Stimulated activated CD8-positive, alpha-beta memory T cell treated with anti-CD3 and anti-CD28 coated beads, Interleukin-12 subunit alpha, Interleukin-12 subunit beta, amount 100 ng/mL, for 1 hour (primary cell): ENCODE results near the gene TMC5.

Source experiments
- DNase-seq: peaks from one replicate; pipeline ENCODE4 v3.0.0-alpha.2; 2020; ENCODE audit warnings: low read depth

TMC5 gene

DNA sequence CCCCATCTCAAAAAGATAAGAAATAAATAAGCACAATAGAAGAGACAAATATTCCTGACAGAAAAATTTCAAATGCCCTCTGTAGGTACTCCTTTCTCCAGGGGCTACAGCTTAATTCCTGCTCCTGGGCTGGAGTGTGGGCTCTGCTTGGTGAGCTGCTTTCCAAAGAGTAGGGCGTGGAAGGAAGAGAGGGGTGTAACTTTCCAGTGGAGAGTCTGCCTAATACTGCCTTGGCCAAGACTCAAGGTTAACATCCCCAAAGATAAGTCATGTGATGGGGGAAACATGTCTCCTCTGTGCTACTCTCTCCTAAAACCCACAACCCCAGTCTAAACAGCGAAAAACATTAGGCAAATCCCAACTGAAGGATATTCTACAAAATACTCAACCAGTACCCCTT, 42.7 kb downstream of the TMC5 start:
- no peak for DNase-seq

DNA sequence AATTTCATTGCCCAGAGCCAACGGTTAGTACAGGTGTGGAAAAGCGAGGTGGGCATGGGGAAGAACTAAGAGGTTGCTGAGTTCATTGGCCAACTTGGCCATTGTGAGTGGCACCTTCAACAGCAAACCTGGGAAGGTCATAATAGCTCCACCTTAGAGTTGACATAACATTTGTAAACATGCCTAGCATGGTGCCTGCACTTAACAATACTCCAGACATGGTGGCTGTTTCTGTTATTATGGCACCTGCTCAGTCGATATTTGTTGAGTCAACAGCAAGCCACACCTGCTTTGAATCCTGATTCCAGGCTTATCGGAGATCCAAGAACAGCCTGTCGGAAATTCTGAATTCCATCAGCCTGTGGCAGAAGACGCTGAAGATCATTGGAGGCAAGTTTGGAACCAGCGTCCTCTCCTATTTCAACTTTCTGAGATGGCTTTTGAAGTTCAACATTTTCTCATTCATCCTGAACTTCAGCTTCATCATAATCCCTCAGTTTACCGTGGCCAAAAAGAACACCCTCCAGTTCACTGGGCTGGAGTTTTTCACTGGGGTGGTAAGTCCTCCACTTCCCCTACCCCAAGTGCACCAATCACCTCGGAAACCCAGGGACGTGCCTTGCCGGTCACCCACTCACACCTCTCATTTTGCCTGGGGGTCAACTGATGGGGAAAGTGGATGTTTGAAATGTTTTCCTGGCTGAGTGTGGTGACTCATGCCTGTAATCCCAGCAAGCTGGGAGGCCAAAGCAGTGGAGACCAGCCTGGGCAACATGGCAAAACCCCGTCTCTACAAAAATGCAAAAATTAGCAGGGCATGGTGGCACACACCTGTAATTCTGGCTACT, 46.0 kb downstream of the TMC5 start:
- no peak for DNase-seq

DNA sequence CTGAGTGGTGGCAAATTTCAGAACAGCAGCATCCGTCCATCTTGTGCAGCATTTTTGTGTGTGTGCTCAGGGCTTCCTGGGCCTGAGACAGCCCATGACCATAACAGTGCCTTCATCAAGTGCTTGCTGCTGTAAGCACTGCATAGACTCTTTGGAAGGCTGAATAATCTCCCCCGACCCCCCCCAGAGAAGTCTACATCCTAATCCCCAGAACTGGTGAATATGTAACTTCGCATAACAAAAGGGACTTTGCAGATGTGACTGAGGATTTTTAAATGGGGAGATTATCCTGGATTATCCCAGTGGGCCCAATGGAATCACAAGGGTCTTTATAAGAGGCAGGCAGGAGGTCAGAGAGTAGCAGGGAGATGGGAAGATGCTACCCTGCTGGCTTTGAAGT, 50.6 kb downstream of the TMC5 start:
- DNase-seq = no peak

DNA sequence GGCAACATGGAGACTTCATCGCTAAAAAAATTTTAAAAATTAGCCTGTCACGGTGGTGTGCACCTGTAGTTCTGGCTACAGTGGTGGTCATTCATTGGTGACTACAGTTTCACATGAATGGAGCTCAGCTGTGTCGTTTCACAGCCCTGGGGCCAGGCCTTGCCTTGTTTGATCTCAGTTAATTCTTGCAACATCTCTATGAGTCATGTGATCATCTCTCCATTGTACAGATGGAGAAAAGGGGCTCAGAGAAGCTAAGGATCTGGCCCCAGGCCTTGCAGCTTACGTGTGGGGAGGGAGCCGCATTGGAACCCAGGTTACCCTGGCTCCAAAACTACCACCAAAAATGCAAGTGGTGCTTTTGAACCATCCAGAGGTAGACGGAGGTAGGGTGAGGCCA, 54.8 kb downstream of the TMC5 start:
- no peak for DNase-seq

DNA sequence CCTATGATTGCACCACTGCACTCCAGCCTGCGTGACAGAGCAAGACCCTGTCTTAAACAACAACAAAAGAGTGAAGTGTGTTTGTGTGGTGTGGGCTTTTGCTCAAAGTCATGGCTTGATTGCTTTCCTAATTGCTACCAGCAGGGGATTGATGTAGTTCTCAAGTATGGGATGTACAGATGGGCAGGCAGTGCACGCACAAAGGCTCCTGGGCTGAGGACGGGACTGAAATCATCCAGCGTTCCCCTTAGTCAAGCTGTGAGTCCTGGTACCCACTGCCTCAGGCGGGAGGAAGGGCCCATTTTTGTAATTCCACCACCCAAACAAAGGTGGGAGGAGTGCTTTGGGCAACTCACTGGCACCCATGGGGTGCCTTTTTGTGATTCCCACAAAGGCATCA, 56.9 kb downstream of the TMC5 start:
- DNase-seq = no peak

DNA sequence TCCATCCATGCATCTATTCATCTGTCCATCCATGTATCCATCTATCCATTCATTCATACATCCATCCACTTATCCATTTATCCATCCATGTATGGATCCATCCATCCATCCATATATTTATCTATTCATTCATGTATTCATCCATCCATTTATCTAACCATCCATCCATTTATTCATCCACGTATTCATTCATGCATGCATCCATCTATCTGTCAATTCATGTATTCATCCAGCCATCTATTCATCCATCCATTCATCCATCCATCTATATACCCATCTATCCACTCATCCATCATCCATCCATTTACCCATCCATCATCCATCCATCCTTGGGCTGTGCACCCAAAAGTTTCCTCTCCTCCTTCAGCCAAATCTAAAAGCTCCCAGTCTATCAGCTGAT, 60.8 kb downstream of the TMC5 start:
- no peak for DNase-seq

DNA sequence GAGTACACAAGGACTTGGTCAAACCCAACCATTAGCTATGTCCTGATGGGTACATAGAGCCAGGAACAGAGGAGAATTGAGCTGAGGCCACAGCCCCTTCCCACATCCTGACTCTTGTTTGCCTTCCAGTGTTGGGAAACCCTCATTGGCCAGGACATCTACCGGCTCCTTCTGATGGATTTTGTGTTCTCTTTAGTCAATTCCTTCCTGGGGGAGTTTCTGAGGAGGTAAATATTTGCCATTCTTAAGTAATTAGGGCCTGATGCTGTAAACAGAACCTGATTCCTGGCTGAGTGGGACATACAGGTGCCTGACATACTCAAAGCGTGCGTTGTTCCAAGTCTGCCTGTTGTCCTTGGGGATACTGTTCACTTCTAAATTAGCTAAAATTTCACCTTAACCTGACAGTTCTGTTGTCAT, 61.6 kb downstream of the TMC5 start:
- DNase-seq = no peak

DNA sequence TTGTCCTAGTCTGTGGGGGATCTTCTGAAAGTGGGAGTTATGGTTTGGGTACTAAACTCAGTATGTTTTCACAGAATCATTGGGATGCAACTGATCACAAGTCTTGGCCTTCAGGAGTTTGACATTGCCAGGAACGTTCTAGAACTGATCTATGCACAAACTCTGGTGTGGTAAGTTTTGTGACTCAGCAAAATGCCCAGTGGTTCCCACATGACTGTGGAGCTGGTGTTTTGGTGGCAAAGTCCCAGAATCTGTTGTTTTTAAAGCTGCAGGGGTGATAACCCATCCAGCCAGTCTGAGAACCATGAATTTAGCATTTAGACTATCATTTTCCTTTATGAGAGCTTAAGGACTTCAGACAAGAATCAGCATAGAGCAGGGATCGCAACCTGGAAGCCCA, 63.6 kb downstream of the TMC5 start:
- no peak for DNase-seq

DNA sequence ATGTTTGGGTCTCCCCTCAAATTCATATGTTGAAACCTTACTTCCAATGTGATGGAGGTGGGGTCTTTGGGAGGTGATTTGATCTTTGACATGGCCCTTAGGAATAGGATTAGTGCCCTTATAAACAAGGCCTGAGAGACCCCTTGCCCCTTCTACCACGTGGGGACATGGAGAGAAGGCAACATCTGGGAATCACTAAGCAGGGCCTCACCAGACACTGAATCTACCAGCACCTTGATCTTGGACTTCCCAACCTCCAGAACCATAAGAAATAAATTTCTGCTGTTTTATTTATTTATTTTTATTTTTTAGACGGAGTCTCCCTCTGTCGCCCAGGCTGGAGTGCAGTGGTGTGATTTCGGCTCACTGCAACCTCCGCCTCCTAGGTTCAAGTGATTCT, 64.1 kb downstream of the TMC5 start:
- DNase-seq = no peak

DNA sequence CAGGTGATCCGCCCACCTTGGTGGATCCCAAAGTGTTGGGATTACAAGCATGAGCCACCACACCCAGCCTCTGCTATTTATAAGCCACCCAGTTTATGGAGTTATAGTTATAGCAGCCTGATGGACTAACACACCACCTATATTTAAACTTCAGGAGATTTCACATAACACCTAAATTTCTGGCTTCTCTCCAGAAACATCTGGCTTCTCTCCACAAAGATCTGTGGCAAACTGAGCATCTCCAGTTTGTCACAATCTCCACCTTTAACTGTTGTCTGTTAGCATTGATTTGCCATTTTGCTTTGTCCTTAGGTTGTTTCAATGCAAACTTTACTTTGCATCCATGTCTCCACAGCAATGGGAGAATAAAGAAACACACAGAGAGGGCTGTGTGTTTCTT, 64.6 kb downstream of the TMC5 start:
- DNase-seq = no peak

DNA sequence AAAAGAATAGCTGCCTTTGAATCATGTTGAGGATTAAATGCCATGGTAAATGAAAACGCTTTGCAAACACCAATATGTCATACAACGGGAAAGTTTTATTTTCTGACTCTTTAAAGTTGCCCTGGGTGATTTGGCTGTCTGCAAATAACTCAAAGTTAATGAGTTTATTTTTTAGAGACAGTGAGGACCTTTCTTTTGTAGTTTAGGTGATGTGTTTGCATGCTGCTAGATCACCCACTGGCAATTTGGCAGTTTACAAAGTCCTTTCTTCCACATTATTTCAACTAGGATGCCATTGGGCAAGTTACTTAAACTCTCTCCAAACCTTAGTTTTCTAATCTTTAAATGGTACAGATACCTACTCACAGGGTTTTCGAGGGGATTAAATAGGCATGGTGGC, 66.4 kb downstream of the TMC5 start:
- no peak for DNase-seq

DNA sequence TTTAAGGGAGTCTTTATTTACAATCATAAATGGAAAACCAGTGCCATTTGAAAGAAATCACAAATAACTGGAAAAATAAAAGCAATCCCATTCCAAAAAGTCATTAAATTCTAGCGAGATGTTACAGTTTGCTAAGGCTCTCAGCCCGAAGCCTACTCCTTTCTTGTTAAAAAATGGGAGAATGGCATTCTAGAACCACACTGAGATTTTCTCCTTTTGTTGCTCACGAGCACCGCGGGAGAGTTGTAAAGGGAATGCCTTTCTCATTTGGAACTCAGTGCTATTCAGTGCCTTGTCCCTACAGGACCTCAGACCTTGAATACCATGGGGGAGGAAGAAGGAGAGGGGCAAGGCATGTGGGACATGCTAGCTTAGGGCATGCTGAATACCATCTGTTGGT, 67.9 kb downstream of the TMC5 start:
- DNase-seq = no peak

DNA sequence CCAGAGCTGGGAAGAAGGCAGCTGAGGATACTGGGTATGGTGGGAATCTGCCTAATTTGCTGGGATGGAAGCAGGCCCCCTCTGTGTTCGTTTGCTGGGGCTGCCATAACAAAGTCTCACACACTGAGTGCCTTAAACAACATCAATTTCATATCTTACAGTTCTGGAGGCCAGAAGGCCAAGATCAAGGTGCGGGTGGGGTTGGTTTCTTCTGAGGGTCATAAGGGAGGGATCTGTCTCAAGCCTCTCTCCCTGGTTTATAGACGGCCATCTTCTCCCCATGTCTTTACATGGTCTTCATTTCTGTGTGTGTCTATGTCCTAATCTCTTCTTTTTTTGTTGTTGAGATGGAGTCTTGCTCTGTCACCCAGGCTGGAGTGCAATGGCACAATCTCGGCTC, 68.4 kb downstream of the TMC5 start:
- no peak for DNase-seq

DNA sequence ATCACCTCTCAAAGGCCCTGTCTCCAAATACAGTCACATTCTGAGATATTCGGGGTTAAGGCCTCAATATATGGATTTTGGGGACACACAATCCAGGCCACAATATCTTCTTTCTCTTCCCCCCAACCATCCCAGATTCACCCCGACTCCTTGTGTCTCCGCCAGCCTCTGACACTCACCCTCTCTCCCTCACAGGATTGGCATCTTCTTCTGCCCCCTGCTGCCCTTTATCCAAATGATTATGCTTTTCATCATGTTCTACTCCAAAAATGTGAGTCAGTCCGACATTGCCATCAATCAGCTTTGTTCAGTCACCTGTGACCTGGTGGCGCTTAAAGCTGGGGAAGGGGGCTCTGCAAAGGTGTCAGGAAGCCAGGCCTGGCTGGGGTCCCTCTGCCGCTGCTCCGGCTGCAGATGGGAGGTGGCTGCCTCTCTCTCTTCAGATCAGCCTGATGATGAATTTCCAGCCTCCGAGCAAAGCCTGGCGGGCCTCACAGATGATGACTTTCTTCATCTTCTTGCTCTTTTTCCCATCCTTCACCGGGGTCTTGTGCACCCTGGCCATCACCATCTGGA, 69.2 kb downstream of the TMC5 start:
- no peak for DNase-seq

DNA sequence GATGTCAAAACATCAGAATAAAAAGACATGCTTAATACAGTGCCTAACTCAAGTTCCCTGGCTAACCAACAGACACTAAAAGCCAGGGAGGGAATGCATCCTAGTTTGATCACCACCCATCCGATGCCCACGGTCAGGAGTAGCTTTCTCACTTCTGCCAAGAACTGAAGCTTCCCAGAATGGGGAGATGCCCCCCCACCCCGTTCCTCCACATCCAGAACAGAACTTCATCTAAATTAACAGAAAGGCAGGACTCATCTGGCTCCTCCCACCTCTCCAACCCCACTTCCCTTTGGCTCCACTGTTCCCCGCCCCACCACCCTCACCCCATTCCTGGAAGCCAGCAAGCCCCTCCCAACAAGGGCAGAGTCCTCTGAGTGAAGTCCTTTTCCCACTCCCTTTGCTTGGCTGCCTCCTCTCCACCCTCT, 70.5 kb downstream of the TMC5 start:
- DNase-seq = no peak

DNA sequence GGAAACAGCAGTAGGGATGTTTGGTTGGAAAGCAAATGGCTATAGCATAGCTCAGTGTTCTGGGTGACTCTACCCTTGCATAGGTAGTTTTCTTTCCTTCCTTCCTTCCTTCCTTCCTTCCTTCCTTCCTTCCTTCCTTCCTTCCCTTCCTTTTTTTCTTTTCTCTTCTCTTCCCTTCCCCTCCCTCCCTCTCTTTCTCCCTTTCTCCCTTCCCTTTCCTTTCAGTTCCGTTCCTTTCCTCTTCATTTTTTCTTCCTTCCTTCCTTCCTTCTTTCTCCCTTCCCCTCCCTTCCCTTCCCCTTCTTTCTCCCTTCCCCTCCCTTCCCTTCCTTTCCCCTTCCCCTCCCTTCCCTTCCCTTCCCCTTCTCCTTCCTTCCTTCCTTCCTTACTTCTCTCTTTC, 72.9 kb downstream of the TMC5 start:
- no peak for DNase-seq

DNA sequence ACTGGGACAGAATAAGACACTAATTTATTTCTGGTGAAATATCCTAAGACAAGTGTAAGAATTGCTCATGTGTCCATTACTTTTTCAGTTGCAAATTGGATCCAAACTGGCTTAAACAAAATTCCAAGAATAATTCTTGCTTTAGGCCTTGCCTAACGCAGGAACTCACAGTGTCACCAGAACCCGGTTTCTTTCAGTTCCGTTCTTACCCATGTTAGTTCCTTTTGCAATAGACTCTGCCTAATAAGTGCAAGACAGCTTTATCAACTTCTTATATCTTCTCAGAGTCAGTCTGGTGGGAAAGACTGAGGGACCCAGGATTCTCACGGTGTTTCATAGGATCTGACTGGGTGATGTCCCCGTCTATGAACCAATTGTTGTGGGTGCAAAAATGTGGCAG, 79.5 kb downstream of the TMC5 start:
- no peak for DNase-seq

DNA sequence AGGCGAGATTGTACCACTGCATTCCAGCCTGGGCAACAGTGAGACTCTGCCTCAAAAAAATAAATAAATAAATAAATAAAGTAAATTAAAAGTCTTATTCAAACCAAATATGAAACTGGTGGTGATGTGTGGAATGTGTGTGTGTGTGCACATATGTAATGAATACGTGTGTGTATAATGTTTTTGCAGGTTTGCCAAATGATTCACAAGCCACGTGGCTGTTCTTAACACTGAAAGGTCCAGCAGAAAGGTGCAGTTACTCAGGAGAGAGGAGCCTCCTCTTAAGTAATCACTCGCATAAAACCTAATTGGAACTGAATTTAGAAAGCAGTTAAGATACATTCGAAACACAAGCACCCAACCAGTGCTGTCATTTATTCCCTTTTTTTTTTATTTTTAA, 81.3 kb downstream of the TMC5 start:
- DNase-seq = no peak

DNA sequence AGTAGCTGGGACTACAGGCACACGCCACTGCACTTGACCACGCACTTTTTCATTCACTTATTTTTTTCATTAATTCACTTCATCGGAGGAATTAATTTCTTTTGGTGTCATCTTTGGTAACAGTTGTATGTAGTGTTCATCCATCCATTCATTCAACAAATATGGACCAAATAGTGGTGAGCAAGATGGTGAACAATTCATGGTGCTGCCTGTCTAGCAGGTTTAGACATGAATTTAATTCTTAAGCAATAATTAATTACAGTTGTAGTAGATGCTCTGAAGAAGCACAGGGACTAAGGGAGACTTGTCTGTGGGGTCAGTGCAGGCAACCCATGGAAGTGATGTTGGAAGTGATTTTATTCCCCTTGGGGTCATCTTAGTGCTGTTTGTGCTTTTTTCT, 81.8 kb downstream of the TMC5 start:
- DNase-seq = no peak

DNA sequence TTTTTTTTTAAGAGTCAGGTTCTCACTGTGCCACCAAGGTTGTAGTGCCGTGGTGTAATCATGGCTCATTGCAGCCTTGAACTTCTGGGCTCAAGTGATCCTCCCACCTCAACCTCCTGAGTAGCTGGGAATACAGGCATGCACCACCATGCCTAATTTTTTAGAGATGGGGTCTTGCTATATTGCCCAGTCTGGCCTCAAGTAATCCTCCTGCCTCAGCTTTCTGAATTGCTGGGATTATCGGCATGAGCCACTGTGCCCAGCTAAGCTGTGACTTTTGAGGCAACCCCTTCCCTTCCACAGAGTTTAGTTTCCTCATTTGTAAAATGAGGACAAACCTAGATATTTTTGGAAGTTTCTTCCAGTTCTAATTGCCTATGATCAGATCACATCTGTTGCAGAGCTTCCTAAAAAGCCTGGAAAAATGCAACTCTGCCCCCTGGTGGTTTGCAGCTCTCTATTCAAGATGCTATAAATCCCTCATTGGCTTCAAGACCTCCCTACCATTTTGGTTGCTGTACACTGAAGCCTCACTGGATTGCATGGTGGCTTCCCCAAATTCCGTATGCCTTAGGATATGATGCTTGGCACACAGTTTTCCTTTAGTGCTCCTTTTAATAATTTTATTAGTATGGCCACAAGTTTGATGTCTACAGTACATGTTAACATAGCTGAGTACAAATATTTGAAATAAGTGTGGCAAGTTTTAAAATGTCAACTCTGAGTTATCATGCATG, 84.9 kb downstream of the TMC5 start:
- DNase-seq = peak; percentile 48

DNA sequence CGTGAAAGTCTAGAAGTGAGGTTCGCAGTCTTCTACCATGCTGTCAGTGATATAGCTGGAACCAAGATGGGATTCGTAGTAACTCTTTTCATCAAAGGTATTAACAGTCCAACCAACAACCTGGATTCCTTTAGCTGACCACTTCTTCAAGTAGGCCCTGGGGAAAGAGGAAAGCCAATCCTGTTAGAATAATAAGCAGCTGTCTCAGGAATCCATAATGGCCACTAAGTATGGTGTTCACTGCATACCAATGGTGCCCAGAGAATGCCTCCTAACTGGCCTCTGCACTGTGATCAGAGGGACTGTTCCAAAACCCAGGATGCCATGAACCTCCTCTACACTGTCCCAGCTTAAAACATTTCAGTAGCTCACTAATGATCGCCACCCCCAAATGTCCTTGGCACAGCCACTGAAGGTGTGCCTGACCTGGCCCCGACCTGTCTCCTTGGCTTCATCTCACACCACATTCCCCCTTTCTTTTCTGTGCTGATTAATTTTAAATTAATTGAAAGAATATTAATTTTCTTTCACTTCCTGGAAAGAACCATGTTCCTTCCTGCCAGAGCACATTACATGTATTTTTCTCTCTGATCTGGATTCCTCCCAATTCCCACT, 85.9 kb downstream of the TMC5 start:
- no peak for DNase-seq

DNA sequence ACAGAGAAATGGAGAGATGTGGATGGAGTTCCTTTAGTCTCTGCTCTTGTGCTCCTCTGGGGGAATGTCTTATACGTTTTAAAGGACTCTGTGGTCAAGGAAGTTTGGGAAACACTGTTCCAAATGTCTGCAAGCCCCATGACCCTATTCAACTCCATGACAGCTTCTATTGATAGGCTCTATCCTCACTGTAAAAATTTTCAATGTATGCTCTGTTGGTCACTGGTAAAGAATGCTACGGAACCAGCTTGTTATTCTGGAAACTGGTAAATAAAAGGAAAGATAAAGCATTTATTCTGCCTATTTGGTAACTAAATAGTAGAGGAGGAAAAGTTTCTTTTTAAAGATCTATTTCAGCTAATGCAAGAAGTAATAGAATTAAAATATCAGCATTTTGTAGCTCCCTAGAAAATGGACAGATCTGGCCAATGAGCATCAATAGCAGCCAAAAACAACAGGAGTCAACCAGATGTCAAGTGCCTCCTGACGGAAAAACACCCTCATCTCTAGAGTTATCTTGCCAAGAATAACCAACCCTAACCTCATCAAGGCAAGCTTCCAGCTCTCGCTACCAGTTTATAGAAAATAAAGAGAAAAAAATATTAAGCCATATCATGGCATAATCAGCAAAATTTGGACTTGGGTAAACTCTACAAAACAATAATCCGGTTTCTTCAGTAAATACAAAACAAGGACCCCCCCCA, 88.1 kb downstream of the TMC5 start:
- no peak for DNase-seq
